Measurements from ENCODE around the gene TSSC4. TPM values are rescaled to one million over a fixed set of nuclear protein-coding genes. Genes with fewer than 3 reads are reported as not detected.
A peak's percentile ranks its signal among the peaks of the same experiment; 100 is the strongest.

The TSSC4 gene
- total RNA-seq, 2 experiments from 2014 or later: 46.9 to 54.2 TPM

GRCh38 chr11:2421996-2422395 lies 21.4 kb downstream of the TSSC4 start:
- Mint-ChIP-seq H3K9me3 (no peaks in the 10 kb centered on the region), H3K4me1 (peaks cover 1% of the 10 kb centered on the region), H3K4me3 (no peak overlapping the region), H3K27me3 (peaks cover 3% of the 10 kb centered on the region), H3K36me3 (no peaks in the 10 kb centered on the region), H3K27ac (no peak overlapping the region)
- no peak for DNase-seq

- Mint-ChIP-seq H3K9me3 (no peaks in the 10 kb centered on the region), H3K36me3 (no peaks in the 10 kb centered on the region), H3K27me3 (peaks cover 3% of the 10 kb centered on the region), H3K4me3 (no peak overlapping the region), H3K27ac (no peak overlapping the region), H3K4me1 (peaks cover 1% of the 10 kb centered on the region)
- no peak for DNase-seq
Measured at GRCh38 chr11:2422461-2423156, 22.1 kb downstream of the TSSC4 start.

GRCh38 chr11:2423157-2424025 lies 22.8 kb downstream of the TSSC4 start:
- no peaks in the 10 kb centered on the region for H3K36me3 Mint-ChIP-seq
- no peak for DNase-seq
- no peak overlapping the region for H3K4me3 Mint-ChIP-seq
- no peak overlapping the region for H3K27ac Mint-ChIP-seq
- no peaks in the 10 kb centered on the region for H3K9me3 Mint-ChIP-seq
- peaks cover 3% of the 10 kb centered on the region for H3K27me3 Mint-ChIP-seq
- peaks cover 1% of the 10 kb centered on the region for H3K4me1 Mint-ChIP-seq

- no peak for DNase-seq
- Mint-ChIP-seq H3K9me3 (no peaks in the 10 kb centered on the region), H3K4me1 (no peaks in the 10 kb centered on the region), H3K27me3 (peaks cover 3% of the 10 kb centered on the region), H3K4me3 (no peak overlapping the region), H3K36me3 (no peaks in the 10 kb centered on the region), H3K27ac (no peak overlapping the region)
Measured at GRCh38 chr11:2424811-2425495, 24.4 kb downstream of the TSSC4 start.

- Mint-ChIP-seq H3K9me3 (no peaks in the 10 kb centered on the region), H3K36me3 (no peaks in the 10 kb centered on the region), H3K4me1 (no peaks in the 10 kb centered on the region), H3K4me3 (no peak overlapping the region), H3K27me3 (peaks cover 3% of the 10 kb centered on the region), H3K27ac (no peak overlapping the region)
- DNase-seq: no peak
Measured at GRCh38 chr11:2425506-2425905, 25.0 kb downstream of the TSSC4 start.

GRCh38 chr11:2426221-2426620 lies 25.7 kb downstream of the TSSC4 start:
- peaks cover 3% of the 10 kb centered on the region for H3K27me3 Mint-ChIP-seq
- no peaks in the 10 kb centered on the region for H3K36me3 Mint-ChIP-seq
- no peaks in the 10 kb centered on the region for H3K4me1 Mint-ChIP-seq
- no peak overlapping the region for H3K27ac Mint-ChIP-seq
- no peaks in the 10 kb centered on the region for H3K9me3 Mint-ChIP-seq
- no peak for DNase-seq
- H3K4me3 Mint-ChIP-seq: no peak overlapping the region

GRCh38 chr11:2426826-2427521 lies 26.4 kb downstream of the TSSC4 start:
- Mint-ChIP-seq H3K27ac (no peak overlapping the region), H3K4me1 (no peaks in the 10 kb centered on the region), H3K27me3 (no peaks in the 10 kb centered on the region), H3K36me3 (no peaks in the 10 kb centered on the region), H3K4me3 (no peak overlapping the region), H3K9me3 (no peaks in the 10 kb centered on the region)
- DNase-seq: no peak

- no peak for DNase-seq
- Mint-ChIP-seq H3K9me3 (no peaks in the 10 kb centered on the region), H3K27ac (no peak overlapping the region), H3K4me3 (no peak overlapping the region), H3K36me3 (no peaks in the 10 kb centered on the region), H3K27me3 (no peaks in the 10 kb centered on the region), H3K4me1 (no peaks in the 10 kb centered on the region)
Measured at GRCh38 chr11:2427721-2428321, 27.3 kb downstream of the TSSC4 start.

GRCh38 chr11:2428322-2428795 lies 27.8 kb downstream of the TSSC4 start:
- H3K27ac Mint-ChIP-seq: no peak overlapping the region
- peak; percentile 82 for DNase-seq
- H3K4me1 Mint-ChIP-seq: no peaks in the 10 kb centered on the region
- no peak overlapping the region for H3K4me3 Mint-ChIP-seq
- no peaks in the 10 kb centered on the region for H3K27me3 Mint-ChIP-seq
- no peaks in the 10 kb centered on the region for H3K36me3 Mint-ChIP-seq
- H3K9me3 Mint-ChIP-seq: no peaks in the 10 kb centered on the region

- Mint-ChIP-seq H3K36me3 (no peaks in the 10 kb centered on the region), H3K27ac (no peak overlapping the region), H3K27me3 (no peaks in the 10 kb centered on the region), H3K4me1 (no peaks in the 10 kb centered on the region), H3K4me3 (no peak overlapping the region), H3K9me3 (no peaks in the 10 kb centered on the region)
- no peak for DNase-seq
Measured at GRCh38 chr11:2431395-2431794, 30.8 kb downstream of the TSSC4 start.

- H3K9me3 Mint-ChIP-seq: no peaks in the 10 kb centered on the region
- H3K27me3 Mint-ChIP-seq: no peaks in the 10 kb centered on the region
- no peak for DNase-seq
- no peaks in the 10 kb centered on the region for H3K4me1 Mint-ChIP-seq
- no peak overlapping the region for H3K27ac Mint-ChIP-seq
- H3K4me3 Mint-ChIP-seq: no peak overlapping the region
- H3K36me3 Mint-ChIP-seq: no peaks in the 10 kb centered on the region
Measured at GRCh38 chr11:2432171-2432621, 31.6 kb downstream of the TSSC4 start.

GRCh38 chr11:2432628-2433071 lies 32.1 kb downstream of the TSSC4 start:
- Mint-ChIP-seq H3K4me3 (no peak overlapping the region), H3K4me1 (no peaks in the 10 kb centered on the region), H3K9me3 (no peaks in the 10 kb centered on the region), H3K27me3 (no peaks in the 10 kb centered on the region), H3K27ac (no peak overlapping the region), H3K36me3 (no peaks in the 10 kb centered on the region)
- DNase-seq: no peak

- Mint-ChIP-seq H3K4me1 (no peaks in the 10 kb centered on the region), H3K9me3 (no peaks in the 10 kb centered on the region), H3K36me3 (no peaks in the 10 kb centered on the region), H3K27me3 (no peaks in the 10 kb centered on the region), H3K27ac (no peak overlapping the region), H3K4me3 (no peak overlapping the region)
- DNase-seq: no peak
Measured at GRCh38 chr11:2433106-2433925, 32.8 kb downstream of the TSSC4 start.

- Mint-ChIP-seq H3K9me3 (no peaks in the 10 kb centered on the region), H3K4me3 (no peak overlapping the region), H3K4me1 (no peaks in the 10 kb centered on the region), H3K36me3 (no peaks in the 10 kb centered on the region), H3K27me3 (no peaks in the 10 kb centered on the region), H3K27ac (no peak overlapping the region)
- no peak for DNase-seq
Measured at GRCh38 chr11:2434008-2434407, 33.5 kb downstream of the TSSC4 start.

Data from activated naive CD8-positive, alpha-beta T cell treated with anti-CD3 and anti-CD28 coated beads for 36 hours (primary cell).